HepG2 (cell line): ENCODE data around the gene OR10G8. TPM values are rescaled to one million over a fixed set of nuclear protein-coding genes. Genes with fewer than 3 reads are reported as not detected.

Source experiments
- ATAC-seq: fragments of 200-7000 bp; cut with Tn5 transposase; 3 replicates; pipeline ENCODE4 v1.9.1; 2020; ENCODE audit warnings: mild to moderate bottlenecking, moderate library complexity
- BruUV-seq: library from RNA; stranded (reverse); fragments of 400-500 nt; replicated peaks from 2 replicates; lab custom pipeline; 2021; lab: Mats Ljungman, UMichigan
- CTCF ChIA-PET: fragments of 300-600 bp; formaldehyde crosslinking; extraction: SDS; loops from one replicate; lab custom pipeline; 2021; ENCODE audit warnings: low total read pairs, inconsistent platforms, low intra/inter-chr PET ratio; lab: Yijun Ruan, JAX
- POLR2A ChIA-PET: fragments of 350-600 bp; sonication (Branson Sonifier 250); formaldehyde crosslinking; loops from one replicate; lab custom pipeline; 2020; ENCODE audit warnings: antibody characterized with exemption, inconsistent platforms; lab: Yijun Ruan, JAX
- DNase-seq: peaks from one replicate; pipeline ENCODE4 v3.0.0-alpha.2; 2015; ENCODE audit warnings: low spot score
- FAIRE-seq: peaks from 3 replicates; lab custom pipeline; 2011; peaks lifted over from hg19 to GRCh38; lab: Jason Lieb, UNC
- H2AFZ ChIP-seq: one replicate; pipeline ENCODE4 v1.6.1; 2011; ENCODE audit warnings: low read length, inconsistent platforms
- H3K27ac ChIP-seq: fragments of 300-600 bp; 3 replicates; pipeline ENCODE4 v1.8.0; 2011; ENCODE audit warnings: mixed run types, mild to moderate bottlenecking, mixed read lengths, low read length, inconsistent platforms; ENCODE audit not compliant: insufficient read depth; ENCODE audit errors: extremely low read length
- H3K27me3 ChIP-seq, 2 experiments: fragments of 200-600 bp in 1 of 2; 2 replicates in 1 of 2; 3 replicates in 1 of 2; pipeline versions ENCODE4 v1.6.0 to v1.8.0; 2011; ENCODE audit warnings: low read length in 2 of 2, mild to moderate bottlenecking in 2 of 2, moderate library complexity in 2 of 2, inconsistent platforms in 1 of 2; ENCODE audit not compliant: insufficient read depth in 2 of 2, control insufficient read depth in 1 of 2
- H3K36me3 ChIP-seq, 2 experiments: fragments of 200-600 bp in 1 of 2; replicated peaks in 1 of 2; 2 replicates in 1 of 2; 3 replicates in 1 of 2; pipeline versions ENCODE4 v1.5.1 to v1.8.0; 2011; ENCODE audit warnings: low read length in 2 of 2, inconsistent platforms in 1 of 2; ENCODE audit not compliant: insufficient read depth in 2 of 2, control insufficient read depth in 1 of 2
- H3K4me1 ChIP-seq: 2 replicates; pipeline ENCODE4 v1.5.1; 2012; ENCODE audit warnings: low read length, inconsistent platforms; ENCODE audit not compliant: insufficient read depth
- H3K4me2 ChIP-seq: 2 replicates; pipeline ENCODE4 v1.6.0; 2011; ENCODE audit warnings: low read depth, low read length, inconsistent platforms
- H3K4me3 ChIP-seq, 3 experiments: fragments of 200-600 bp in 1 of 3; sonication (generic), shearing (Covaris generic) in 1 of 3; replicated peaks in 1 of 3; 2 replicates each; pipeline ENCODE4 v1.5.1; 2011 to 2016; ENCODE audit warnings: low read length in 3 of 3, inconsistent platforms in 2 of 3, low read depth in 2 of 3, mild to moderate bottlenecking in 2 of 3, control low read depth in 1 of 3, mixed read lengths in 1 of 3; ENCODE audit not compliant: insufficient read depth in 1 of 3
- H3K79me2 ChIP-seq: one replicate; pipeline ENCODE4 v1.6.1; 2011; ENCODE audit warnings: low read length, inconsistent platforms; ENCODE audit not compliant: insufficient read depth
- H3K9ac ChIP-seq: 2 replicates; pipeline ENCODE4 v1.6.0; 2011; ENCODE audit warnings: mild to moderate bottlenecking, low read depth, low read length, inconsistent platforms; ENCODE audit not compliant: insufficient read depth
- H3K9me3 ChIP-seq: 2 replicates; pipeline ENCODE4 v1.5.1; 2012; ENCODE audit warnings: mild to moderate bottlenecking, low read length
- H4K20me1 ChIP-seq: 2 replicates; pipeline ENCODE4 v1.6.0; 2011; ENCODE audit warnings: inconsistent platforms, mild to moderate bottlenecking, low read length, moderate library complexity; ENCODE audit not compliant: insufficient read depth
- AKAP8 ChIP-seq: sonication (generic); formaldehyde crosslinking; IDR thresholded peaks from 2 replicates; pipeline ENCODE4 v1.5.1; 2020; ENCODE audit warnings: mild to moderate bottlenecking, missing genetic modification reagents
- NKX3-1 ChIP-seq: sonication (generic); formaldehyde crosslinking; IDR thresholded peaks from 2 replicates; pipeline ENCODE4 v1.5.0; 2020; ENCODE audit warnings: missing genetic modification reagents
- RCOR2 ChIP-seq: IDR thresholded peaks from 2 replicates; pipeline ENCODE4 v1.6.1; 2016; ENCODE audit warnings: missing biosample characterization, missing genetic modification reagents
- RFX3 ChIP-seq: IDR thresholded peaks from 2 replicates; pipeline ENCODE4 v1.6.1; 2016; ENCODE audit warnings: missing biosample characterization, missing genetic modification reagents
- SAP130 ChIP-seq: IDR thresholded peaks from 2 replicates; pipeline ENCODE4 v1.6.1; 2016; ENCODE audit warnings: low read depth
- TMF1 ChIP-seq: sonication (generic); formaldehyde crosslinking; IDR thresholded peaks from 2 replicates; pipeline ENCODE4 v1.8.1; 2022; ENCODE audit warnings: low read depth, missing genetic modification reagents
- ZFP41 ChIP-seq: sonication (generic); formaldehyde crosslinking; IDR thresholded peaks from 2 replicates; pipeline ENCODE4 v1.4.0; 2020; ENCODE audit warnings: mild to moderate bottlenecking, missing genetic modification reagents, borderline replicate concordance
- ZFY ChIP-seq: sonication (generic); formaldehyde crosslinking; IDR thresholded peaks from 2 replicates; pipeline ENCODE4 v1.4.0; 2020; ENCODE audit warnings: missing genetic modification reagents
- ZNF251 ChIP-seq: sonication (generic); formaldehyde crosslinking; IDR thresholded peaks from 2 replicates; pipeline ENCODE4 v1.9.0; 2021; ENCODE audit warnings: mild to moderate bottlenecking, missing genetic modification reagents
- ZNF558 ChIP-seq: sonication (generic); formaldehyde crosslinking; IDR thresholded peaks from 2 replicates; pipeline ENCODE4 v1.9.0; 2022; ENCODE audit warnings: mild to moderate bottlenecking, missing genetic modification reagents, borderline replicate concordance
- ZNF766 ChIP-seq: sonication (generic); formaldehyde crosslinking; IDR thresholded peaks from 2 replicates; pipeline ENCODE4 v1.5.0; 2020; ENCODE audit warnings: missing genetic modification reagents, borderline replicate concordance
- ZNF790 ChIP-seq: sonication (generic); formaldehyde crosslinking; IDR thresholded peaks from 2 replicates; pipeline ENCODE4 v1.8.0; 2022; ENCODE audit warnings: missing genetic modification reagents, mild to moderate bottlenecking, borderline replicate concordance
- WGBS: methylation state at CpG from one replicate; pipeline ENCODE4 v1.1.6; 2017; ENCODE audit warnings: low lambda C conversion rate; 5-methylcytosine and 5-hydroxymethylcytosine counted together
- in situ Hi-C: cut with HindIII; loops from 2 replicates; pipeline ENCODE4 v1.10.0; 2017; ENCODE audit warnings: low pct_unique_long_range_greater_than_20kb; ENCODE audit not compliant: extremely low pct_ligation_motif_present
- intact Hi-C: fragments of 100-400 bp; cut with micrococcal nuclease; formaldehyde crosslinking; loops from one replicate; pipeline ENCODE4 v1.10.0; 2022; ENCODE audit not compliant: unreplicated experiment
- polyA plus RNA-seq, 8 experiments: library from polyadenylated mRNA; depleted of rRNA in 3 of 8; stranded (reverse) in 7 of 8; unstranded in 1 of 8; fragments of >200 nt; fragmentation: Illumina TruSeq in 4 of 8; extraction: Trizol in 4 of 8; gene quantifications; 2 replicates each; pipeline versions ENCODE4 v1.2.1 to v1.2.3, GENCODE V29; 2011 to 2016; ENCODE audit warnings: low read depth in 4 of 8, missing spikeins in 1 of 8, mixed read lengths in 1 of 8; ENCODE audit not compliant: insufficient read depth in 1 of 8
- total RNA-seq, 5 experiments: library from RNA; depleted of rRNA; stranded (reverse); fragments of >200 nt; fragmentation: Illumina TruSeq; extraction: Trizol; gene quantifications; 2 replicates each; pipeline ENCODE4 v1.2.3, GENCODE V29; 2016; ENCODE audit warnings: low read depth in 1 of 5
- TF ChIP-seq, protein P1 (sequence below): IDR thresholded peaks from 2 replicates; pipeline ENCODE4 v1.4.0; 2020; ENCODE audit warnings: mild to moderate bottlenecking, missing genetic modification reagents
- TF ChIP-seq, protein P2 (sequence below): sonication (generic); formaldehyde crosslinking; IDR thresholded peaks from 2 replicates; pipeline ENCODE4 v1.5.1; 2020; ENCODE audit warnings: mild to moderate bottlenecking, missing genetic modification reagents, borderline replicate concordance
- TF ChIP-seq, protein P3 (sequence below): sonication (generic); formaldehyde crosslinking; IDR thresholded peaks from 2 replicates; pipeline ENCODE4 v1.4.0; 2020; ENCODE audit warnings: low read depth, mild to moderate bottlenecking, missing genetic modification reagents

Gene OR10G8
- total and polyA plus RNA-seq, 2 of the 13 experiments (the other 11 are each of a cell fraction or from before 2014, with no cell fraction given), result not detected

DNA sequence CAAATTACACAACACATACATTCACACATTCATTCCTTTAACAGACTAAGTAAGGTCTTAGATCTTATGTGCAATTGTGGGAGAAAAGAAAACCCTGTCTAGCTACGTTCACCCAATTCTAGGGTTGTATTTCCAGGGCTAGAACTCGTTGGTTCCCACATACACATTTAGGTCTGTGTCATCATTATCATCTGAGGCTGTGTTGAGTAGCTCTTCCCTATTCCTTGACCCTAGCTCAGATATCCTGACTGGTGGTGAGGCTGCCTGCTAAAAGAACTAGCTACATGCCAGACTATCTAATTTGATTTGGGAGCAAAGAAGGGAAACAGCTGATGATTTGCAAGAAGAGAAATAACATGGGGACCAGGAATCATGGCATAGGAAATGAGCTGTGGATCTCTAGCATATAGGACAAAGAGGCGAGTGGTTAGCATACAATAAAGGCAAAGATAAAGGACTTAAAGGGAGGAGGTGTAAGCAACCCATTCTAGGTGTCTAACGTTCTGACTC, 42.1 kb downstream of the OR10G8 start (continued):
- TF ChIP-seq, protein P1, sequence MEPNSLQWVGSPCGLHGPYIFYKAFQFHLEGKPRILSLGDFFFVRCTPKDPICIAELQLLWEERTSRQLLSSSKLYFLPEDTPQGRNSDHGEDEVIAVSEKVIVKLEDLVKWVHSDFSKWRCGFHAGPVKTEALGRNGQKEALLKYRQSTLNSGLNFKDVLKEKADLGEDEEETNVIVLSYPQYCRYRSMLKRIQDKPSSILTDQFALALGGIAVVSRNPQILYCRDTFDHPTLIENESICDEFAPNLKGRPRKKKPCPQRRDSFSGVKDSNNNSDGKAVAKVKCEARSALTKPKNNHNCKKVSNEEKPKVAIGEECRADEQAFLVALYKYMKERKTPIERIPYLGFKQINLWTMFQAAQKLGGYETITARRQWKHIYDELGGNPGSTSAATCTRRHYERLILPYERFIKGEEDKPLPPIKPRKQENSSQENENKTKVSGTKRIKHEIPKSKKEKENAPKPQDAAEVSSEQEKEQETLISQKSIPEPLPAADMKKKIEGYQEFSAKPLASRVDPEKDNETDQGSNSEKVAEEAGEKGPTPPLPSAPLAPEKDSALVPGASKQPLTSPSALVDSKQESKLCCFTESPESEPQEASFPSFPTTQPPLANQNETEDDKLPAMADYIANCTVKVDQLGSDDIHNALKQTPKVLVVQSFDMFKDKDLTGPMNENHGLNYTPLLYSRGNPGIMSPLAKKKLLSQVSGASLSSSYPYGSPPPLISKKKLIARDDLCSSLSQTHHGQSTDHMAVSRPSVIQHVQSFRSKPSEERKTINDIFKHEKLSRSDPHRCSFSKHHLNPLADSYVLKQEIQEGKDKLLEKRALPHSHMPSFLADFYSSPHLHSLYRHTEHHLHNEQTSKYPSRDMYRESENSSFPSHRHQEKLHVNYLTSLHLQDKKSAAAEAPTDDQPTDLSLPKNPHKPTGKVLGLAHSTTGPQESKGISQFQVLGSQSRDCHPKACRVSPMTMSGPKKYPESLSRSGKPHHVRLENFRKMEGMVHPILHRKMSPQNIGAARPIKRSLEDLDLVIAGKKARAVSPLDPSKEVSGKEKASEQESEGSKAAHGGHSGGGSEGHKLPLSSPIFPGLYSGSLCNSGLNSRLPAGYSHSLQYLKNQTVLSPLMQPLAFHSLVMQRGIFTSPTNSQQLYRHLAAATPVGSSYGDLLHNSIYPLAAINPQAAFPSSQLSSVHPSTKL, result no peak

DNA sequence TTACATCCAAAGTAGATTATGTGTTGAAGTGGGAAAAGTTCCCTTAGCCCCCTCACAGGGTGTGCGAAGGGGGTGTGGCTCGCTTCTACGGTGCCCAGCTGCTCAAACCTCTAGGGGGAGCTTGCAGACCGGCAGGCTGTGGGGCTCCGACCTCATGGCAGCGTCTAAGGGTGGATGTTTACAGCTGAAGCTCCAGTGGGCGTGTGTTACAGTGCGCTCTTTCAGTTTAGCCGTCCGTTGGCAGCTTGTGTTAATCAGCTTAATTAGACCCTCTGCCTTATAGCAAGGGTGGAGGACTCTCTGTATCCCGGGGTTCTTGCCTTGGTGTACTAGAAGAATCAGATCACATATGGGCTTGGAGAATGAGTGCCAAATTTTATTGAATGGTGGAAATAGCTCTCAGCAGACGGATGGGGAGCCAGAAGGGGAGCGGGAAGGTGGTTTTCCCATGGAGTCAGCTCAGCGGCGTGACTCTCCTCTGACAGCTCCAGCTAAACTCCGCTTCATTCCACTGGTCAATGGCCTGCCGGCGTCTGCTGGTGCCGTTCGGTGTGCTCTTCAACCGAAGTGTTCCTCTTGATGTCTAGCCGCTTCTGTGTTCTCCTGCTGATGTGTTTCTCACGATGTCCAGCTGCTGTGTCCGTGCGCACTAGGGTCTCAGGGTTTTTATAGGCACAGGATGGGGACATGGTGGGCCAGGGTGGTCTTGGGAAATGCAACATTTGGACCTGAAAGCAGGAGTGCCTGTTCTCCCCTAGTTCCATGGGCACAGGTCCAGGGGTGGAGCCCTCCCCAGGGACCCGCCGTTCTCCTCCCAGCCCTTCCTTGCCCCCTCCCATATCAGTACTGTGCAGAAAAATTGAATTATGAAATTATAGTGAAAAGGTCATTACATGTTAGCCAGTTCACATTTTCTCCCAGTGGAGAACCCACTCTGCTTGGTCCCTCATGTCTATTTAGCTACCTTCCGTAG, 43.1 kb downstream of the OR10G8 start:
- no TSS peak for BruUV-seq
- Histone ChIP-seq H3K4me3 (no peak overlapping the region), H3K27ac (no peak overlapping the region), H3K36me3 (no peaks in the 10 kb centered on the region), H3K27me3 (peaks cover 3 to 4% of the 10 kb centered on the region in 2 experiments; a peak in 2 of 5 replicates), H3K79me2 (no peaks in the 10 kb centered on the region), H3K4me2 (peak overlapping the region; percentile 58), H3K9me3 (no peaks in the 10 kb centered on the region), H3K4me1 (no peaks in the 10 kb centered on the region), H2AFZ (no peak overlapping the region), H4K20me1 (no peaks in the 10 kb centered on the region), H3K9ac (no peak overlapping the region)
- FAIRE-seq (peak; percentile 34), DNase-seq (peak; percentile 42), ATAC-seq (peak; percentile 100)
- ChIA-PET CTCF (interaction anchor here (4.5 kb wide), 1 partner anchor 125 kb away, joined by 38 read pairs; no protein-coding TSS in a partner anchor), POLR2A (no interaction called here)
- intact Hi-C loops (loop anchor here (2.0 kb wide), 1 partner anchor 517 kb away; no protein-coding TSS in a partner anchor), in situ Hi-C loops (no loop called here)
- WGBS, result 45% methylated on average over 21 of the region's 28 CpGs
- TF ChIP-seq ZFY (CRISPR knock-in tag), result no peak
- TF ChIP-seq ZNF766 (CRISPR knock-in tag), result no peak
- TF ChIP-seq AKAP8, result no peak
- TF ChIP-seq, protein P2, sequence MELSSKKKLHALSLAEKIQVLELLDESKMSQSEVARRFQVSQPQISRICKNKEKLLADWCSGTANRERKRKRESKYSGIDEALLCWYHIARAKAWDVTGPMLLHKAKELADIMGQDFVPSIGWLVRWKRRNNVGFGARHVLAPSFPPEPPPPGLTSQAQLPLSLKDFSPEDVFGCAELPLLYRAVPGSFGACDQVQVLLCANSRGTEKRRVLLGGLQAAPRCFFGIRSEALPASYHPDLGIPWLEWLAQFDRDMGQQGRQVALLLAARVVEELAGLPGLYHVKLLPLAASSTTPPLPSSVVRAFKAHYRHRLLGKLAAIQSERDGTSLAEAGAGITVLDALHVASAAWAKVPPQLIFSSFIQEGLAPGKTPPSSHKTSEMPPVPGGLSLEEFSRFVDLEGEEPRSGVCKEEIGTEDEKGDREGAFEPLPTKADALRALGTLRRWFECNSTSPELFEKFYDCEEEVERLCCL, result no peak
- no peak for TF ChIP-seq ZNF790 (CRISPR knock-in tag)
- TF ChIP-seq RCOR2, result no peak
- TF ChIP-seq SAP130 (CRISPR knock-in tag), result peak; percentile 28; the same call in 1 of the 2 replicates
- no peak for TF ChIP-seq ZFP41 (CRISPR knock-in tag)
- TF ChIP-seq ZNF558 (CRISPR knock-in tag), result no peak
- TF ChIP-seq TMF1, result no peak
- no peak for TF ChIP-seq RFX3 (CRISPR knock-in tag)
- TF ChIP-seq, protein P3, sequence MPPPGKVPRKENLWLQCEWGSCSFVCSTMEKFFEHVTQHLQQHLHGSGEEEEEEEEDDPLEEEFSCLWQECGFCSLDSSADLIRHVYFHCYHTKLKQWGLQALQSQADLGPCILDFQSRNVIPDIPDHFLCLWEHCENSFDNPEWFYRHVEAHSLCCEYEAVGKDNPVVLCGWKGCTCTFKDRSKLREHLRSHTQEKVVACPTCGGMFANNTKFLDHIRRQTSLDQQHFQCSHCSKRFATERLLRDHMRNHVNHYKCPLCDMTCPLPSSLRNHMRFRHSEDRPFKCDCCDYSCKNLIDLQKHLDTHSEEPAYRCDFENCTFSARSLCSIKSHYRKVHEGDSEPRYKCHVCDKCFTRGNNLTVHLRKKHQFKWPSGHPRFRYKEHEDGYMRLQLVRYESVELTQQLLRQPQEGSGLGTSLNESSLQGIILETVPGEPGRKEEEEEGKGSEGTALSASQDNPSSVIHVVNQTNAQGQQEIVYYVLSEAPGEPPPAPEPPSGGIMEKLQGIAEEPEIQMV (CRISPR knock-in tag), result no peak
- no peak for TF ChIP-seq ZNF251 (CRISPR knock-in tag)
- no peak for TF ChIP-seq NKX3-1
